GM21526 (cell line): ENCODE measurements around the gene ITGAX.
A peak's percentile ranks its signal among the peaks of the same experiment; 100 is the strongest.
"Not testable (repeated sequence)": the region's sequence is repeated elsewhere in the genome, so short reads cannot be mapped to it uniquely, and the experiment has no call there.

Experiments
- ATAC-seq: cut with Tn5 transposase; IDR thresholded peaks from one replicate; pipeline ENCODE4 v1.9.1; 2021; ENCODE audit warnings: moderate library complexity; ENCODE audit not compliant: unreplicated experiment, low FRiP score

ITGAX gene

DNA sequence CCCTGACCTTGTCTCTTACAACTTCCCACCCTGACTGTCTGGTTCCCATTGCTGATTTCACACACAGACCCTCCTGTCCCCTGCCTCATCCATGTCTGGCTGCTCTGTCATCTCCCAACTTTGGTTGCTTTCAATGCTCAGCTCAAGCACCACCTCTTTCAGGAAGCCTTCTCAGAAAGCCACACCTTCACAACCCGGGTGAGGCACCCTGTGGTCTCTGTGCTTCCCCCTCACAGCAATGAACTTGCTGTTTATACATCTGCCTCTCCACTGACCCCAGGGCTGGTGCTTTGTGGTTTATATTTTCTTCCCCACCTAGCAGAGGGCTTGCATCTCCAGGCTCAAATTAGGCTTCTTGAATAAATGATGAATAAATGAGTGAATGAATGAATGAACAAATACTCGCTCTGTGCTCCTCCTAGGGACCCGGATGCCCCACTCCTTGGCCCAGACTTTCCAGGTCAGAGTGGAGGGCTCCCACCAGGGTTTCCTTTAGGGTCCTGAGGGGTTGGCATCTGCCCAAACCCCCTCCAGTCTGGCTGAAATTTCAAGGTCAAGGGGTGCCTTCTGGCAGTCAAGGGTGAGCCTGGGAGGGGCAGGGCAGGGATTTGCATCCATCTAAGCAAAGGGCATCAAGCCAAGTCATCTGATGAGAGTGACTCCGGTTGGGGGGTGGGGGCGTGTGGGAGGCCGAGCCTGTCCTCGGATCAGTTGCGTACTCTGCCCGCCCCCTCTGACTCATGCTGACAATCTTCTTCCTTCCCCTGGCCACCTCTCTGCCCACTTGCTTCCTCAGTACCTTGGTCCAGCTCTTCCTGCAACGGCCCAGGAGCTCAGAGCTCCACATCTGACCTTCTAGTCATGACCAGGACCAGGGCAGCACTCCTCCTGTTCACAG, at the start of gene ITGAX:
TSS of gene ITGAX (plus strand) at position 783 of the 898 bp plus-strand sequence. CDS start at position 862, 79 bp downstream.
- peak; percentile 57 for ATAC-seq

DNA sequence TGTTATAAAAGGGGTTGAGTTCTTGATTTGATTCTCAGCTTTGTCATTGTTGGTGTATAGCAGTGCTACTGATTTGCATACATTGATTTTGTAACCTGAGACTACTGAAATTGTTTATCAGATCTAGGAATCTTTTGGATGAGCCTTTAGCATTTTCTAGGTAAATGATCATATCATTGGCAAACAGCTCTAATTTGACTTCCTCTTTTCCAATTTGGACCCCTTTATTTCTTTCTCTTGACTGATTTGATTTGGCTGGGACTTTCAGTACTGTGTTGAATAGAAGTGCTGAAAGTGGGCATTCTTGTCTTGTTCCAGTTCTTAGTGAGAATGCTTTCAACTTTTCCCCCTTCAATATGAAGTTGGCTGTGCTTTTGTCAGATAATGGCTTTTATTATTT, 49.8 kb upstream of the ITGAX start:
- no peak for ATAC-seq

DNA sequence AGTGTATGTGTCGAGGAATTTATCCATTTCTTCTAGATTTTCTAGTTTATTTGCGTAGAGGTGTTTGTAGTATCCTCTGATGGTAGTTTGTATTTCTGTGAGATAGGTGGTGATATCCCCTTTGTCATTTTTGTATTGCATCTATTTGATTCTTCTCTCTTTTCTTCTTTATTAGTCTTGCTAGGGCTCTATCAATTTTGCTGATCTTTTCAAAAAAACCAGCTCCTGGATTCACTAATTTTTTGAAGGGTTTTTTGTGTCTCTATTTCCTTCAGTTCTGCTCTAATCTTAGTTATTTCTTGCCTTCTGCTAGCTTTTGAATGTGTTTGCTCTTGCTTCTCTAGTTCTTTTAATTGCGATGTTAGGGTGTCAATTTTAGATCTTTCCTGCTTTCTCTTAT, 46.6 kb upstream of the ITGAX start:
- ATAC-seq, result not testable (repeated sequence)

- no peak for ATAC-seq
Observed at GRCh38 chr16:31322500-31322899, 32.5 kb upstream of the ITGAX start.

DNA sequence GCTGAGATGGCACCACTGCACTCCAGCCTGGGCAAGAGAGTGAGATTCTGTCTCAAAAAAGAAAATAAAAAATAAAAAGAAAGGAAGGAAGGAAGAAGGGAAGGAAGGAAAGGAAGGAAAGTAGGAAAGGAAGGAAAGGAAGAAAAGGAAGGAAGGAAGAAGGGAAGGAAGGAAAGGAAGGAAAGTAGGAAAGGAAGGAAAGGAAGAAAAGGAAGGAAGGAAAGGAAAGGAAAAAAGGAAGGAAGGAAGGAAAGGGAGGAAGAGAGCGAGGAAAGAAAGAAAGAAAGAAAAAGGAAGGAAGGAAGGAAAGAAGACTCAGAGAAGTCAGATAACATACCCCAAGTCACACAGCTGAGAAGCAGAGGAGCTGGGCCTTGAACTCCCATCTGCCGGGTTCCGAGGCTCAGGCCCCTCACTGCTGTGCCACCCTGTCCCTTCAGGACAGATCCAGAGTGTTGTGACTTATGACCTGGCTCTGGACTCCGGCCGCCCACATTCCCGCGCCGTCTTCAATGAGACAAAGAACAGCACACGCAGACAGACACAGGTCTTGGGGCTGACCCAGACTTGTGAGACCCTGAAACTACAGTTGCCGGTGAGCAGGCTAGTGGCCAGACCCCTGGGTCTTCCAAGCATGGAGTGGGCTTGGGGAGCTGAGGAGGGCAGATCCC, 30.9 kb upstream of the ITGAX start:
- ATAC-seq, result no peak

DNA sequence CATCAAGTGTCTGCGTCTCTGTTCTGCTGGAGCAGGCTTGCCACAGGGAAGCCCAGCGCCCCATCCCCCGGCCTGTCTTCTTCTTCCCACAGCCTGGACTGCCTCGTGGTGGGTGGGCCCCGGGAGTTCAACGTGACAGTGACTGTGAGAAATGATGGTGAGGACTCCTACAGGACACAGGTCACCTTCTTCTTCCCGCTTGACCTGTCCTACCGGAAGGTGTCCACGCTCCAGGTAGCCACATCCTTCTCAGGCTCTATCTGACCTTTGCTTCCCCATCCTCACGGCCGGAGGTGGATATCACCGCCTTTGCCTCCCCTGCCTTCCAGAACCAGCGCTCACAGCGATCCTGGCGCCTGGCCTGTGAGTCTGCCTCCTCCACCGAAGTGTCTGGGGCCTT, 29.8 kb upstream of the ITGAX start:
- ATAC-seq, result no peak

DNA sequence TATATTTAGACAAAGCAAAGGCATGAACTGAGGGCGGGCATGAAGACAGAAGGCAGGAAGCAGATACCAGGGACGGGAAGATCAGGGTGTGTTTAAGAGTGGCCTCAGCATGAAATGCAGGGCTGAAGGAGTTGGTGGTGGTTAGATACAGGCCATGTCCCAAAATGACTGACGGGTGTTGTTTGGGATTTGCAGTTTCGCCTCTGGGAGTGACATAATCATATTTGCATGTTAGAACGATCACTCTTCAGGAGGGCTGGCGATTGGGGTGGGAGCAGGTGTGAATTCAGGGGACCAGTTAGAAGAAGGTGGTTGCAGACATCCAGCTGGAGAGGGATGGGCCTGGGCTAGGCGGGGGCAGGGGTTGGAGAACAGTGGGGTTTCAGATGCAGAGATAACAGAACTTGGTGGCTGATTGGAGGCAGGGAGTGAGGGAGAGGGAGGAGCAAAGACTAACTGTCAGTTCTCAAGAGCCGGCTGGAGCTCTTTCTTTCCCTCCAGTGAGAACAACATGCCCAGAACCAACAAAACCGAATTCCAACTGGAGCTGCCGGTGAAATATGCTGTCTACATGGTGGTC, 27.2 kb upstream of the ITGAX start:
- no peak for ATAC-seq

DNA sequence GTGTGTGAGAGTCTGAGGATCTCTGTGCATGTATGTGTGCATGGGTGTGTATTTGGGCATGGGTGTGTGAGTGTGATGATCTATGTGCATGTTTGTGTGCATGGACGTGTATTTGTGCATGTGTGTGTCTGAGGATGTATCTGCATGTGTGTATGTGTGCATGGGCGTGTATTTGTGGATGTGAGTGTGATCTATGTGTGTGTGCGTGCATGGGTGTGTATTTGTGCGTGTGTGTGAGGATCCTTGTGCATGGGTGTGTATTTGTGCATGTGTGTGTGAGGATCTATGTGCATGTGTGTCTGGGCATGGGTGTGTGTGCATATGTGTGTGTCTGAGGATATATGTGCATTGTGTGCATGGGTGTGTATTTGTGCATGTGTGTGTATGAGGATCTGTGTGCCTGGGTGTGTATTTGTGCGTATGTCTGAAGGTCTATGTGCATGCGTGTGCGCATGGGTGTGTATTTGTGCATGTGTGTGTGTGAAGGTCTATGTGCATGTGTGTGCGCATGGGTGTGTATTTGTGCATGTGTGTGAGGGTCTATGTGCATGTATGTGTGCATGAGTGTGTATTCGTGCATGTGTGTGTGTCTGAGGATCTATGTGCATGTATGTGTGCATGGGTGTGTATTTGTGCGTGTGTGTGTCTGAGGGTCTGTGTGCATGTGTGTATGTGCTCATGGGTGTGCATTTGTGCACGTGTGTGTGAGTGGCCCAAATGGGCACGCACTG, 26.5 kb upstream of the ITGAX start:
- no peak for ATAC-seq

DNA sequence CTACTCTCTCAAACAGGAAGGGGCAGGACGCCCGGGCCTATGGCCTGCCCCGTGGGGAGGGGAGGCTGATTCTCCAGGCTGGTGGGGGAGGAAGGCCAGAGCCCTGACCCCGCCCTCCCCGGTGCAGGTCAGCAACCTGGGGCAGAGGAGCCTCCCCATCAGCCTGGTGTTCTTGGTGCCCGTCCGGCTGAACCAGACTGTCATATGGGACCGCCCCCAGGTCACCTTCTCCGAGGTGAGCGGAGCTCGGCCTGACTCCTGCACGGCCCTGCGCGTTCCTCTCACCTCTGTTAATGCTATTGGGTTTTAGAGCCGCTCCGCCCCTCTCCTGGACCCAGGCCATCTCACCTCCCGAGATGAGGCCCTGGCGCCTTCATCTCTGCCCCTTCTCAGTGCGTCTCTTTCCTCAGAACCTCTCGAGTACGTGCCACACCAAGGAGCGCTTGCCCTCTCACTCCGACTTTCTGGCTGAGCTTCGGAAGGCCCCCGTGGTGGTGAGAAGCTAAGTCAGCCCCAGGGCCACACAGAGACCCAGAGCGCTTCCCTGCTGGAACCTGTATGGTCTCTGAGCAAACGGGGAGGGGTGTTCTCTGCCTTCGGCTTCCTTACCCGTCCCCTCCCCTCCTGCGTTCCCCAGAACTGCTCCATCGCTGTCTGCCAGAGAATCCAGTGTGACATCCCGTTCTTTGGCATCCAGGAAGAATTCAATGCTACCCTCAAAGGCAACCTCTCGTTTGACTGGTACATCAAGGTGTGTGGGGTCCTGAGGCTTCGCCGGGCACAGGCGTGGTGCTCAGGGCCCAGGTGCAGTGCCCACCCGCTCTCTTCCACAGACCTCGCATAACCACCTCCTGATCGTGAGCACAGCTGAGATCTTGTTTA, 25.1 kb upstream of the ITGAX start:
- no peak for ATAC-seq

- ATAC-seq, result no peak
Observed at GRCh38 chr16:31330553-31330890, 24.5 kb upstream of the ITGAX start.

DNA sequence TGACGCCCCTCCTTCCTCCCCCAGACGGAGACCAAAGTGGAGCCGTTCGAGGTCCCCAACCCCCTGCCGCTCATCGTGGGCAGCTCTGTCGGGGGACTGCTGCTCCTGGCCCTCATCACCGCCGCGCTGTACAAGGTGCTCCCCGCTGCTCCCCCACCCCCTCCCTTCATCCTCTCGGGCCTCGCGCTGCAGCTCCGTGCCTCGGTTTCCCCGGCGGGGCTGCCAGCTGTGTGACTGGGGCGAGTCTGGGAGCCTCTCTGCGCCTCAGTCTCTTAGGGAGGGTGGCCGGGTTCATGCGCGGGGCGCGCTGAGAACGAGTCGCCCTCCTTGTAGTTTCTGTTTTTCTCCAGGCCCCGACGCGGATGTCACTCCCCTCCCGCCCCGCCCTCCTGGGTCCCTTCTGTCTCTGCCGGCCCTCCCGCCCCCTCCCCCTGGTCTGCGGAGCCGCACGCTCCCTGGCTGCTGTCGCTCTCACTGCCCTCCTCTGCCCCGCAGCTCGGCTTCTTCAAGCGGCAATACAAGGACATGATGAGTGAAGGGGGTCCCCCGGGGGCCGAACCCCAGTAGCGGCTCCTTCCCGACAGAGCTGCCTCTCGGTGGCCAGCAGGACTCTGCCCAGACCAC, 23.7 kb upstream of the ITGAX start:
- no peak for ATAC-seq

- ATAC-seq, result no peak
Observed at GRCh38 chr16:31331807-31332301, 23.1 kb upstream of the ITGAX start.

DNA sequence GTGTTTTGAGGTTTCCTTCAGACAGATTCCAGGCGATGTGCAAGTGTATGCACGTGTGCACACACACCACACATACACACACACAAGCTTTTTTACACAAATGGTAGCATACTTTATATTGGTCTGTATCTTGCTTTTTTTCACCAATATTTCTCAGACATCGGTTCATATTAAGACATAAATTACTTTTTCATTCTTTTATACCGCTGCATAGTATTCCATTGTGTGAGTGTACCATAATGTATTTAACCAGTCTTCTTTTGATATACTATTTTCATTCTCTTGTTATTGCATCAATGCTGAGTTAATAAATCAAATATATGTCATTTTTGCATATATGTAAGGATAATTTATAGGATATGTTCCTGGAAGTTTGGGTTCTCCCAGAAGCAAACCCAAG, 22.4 kb upstream of the ITGAX start:
- no peak for ATAC-seq

- ATAC-seq, result no peak
Observed at GRCh38 chr16:31333686-31334649, 21.0 kb upstream of the ITGAX start.

- ATAC-seq, result no peak
Observed at GRCh38 chr16:31334934-31335333, 20.0 kb upstream of the ITGAX start.

- no peak for ATAC-seq
Observed at GRCh38 chr16:31335431-31335830, 19.5 kb upstream of the ITGAX start.

GRCh38 chr16:31338166-31338685, 16.8 kb upstream of the ITGAX start:
- not testable (repeated sequence) for ATAC-seq

DNA sequence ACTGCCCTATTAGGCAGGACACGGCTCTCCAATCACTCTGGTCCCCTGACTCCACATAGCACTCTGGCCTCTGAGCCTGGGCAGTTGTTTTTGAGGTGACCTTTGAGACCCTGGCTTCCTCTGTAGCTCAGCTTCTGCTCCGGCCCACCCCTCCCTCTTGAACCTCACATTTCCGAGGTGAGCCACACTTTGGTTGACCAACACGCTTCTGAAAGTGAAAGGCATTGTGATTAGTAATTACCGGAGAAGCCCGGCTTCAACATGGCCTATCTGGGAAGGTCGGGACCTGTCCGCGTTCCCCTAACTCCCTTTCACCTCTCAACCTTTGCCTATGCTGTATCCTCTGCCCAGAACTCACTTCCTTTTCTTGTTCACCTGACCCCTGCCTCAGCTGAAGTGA, 10.3 kb upstream of the ITGAX start:
- no peak for ATAC-seq
